Lung (tissue), 12 donors: Measurements from ENCODE around the gene AFAP1. TPM values are rescaled to one million over a fixed set of nuclear protein-coding genes. Genes with fewer than 3 reads are reported as not detected.

ENCODE experiments used
- ATAC-seq: fragments of 200-7000 bp; cut with Tn5 transposase; one replicate; pipeline ENCODE4 v1.9.1; 2020; ENCODE audit warnings: moderate number of reproducible peaks; ENCODE audit not compliant: insufficient read depth, low FRiP score
- DNase-seq, 3 donors: peaks; one replicate each; pipeline ENCODE4 v3.0.0-alpha.2; 2013 to 2017
- H3K27ac ChIP-seq, 2 donors: one replicate each; pipeline ENCODE4 v1.5.1; 2013; ENCODE audit warnings: mild to moderate bottlenecking in 2 of 2, moderate library complexity in 2 of 2, control low read depth in 1 of 2, inconsistent platforms in 1 of 2, low read depth in 1 of 2, low read length in 1 of 2
- H3K27me3 ChIP-seq, 3 donors: one replicate each; pipeline ENCODE4 v1.5.1; 2013; ENCODE audit warnings: low read length in 2 of 3; ENCODE audit not compliant: control insufficient read depth in 3 of 3, insufficient read depth in 3 of 3
- H3K36me3 ChIP-seq, 4 donors: one replicate each; pipeline ENCODE4 v1.5.1; 2013; ENCODE audit warnings: low read length in 4 of 4, mild to moderate bottlenecking in 1 of 4, moderate library complexity in 1 of 4; ENCODE audit not compliant: control insufficient read depth in 4 of 4, insufficient read depth in 4 of 4
- H3K4me1 ChIP-seq, 5 donors: one replicate each; pipeline ENCODE4 v1.5.1; 2013; ENCODE audit warnings: low read length in 5 of 5, mild to moderate bottlenecking in 2 of 5, moderate library complexity in 1 of 5; ENCODE audit not compliant: control insufficient read depth in 5 of 5, insufficient read depth in 5 of 5
- H3K4me3 ChIP-seq: one replicate; pipeline ENCODE4 v1.5.1; 2013; ENCODE audit warnings: mild to moderate bottlenecking, control low read depth, moderate library complexity
- H3K9ac ChIP-seq, 2 donors: one replicate each; pipeline ENCODE4 v1.5.1; 2013; ENCODE audit warnings: low read length in 2 of 2, control low read depth in 1 of 2; ENCODE audit not compliant: insufficient read depth in 1 of 2
- H3K9me3 ChIP-seq, 4 donors: one replicate each; pipeline ENCODE4 v1.5.1; 2013; ENCODE audit warnings: low read length in 3 of 4, mild to moderate bottlenecking in 1 of 4, moderate library complexity in 1 of 4; ENCODE audit not compliant: control insufficient read depth in 4 of 4, insufficient read depth in 3 of 4
- WGBS, 2 donors: extraction: QIAGEN DNeasy Blood & Tissue Kit; methylation state at CpG; one replicate each; pipeline ENCODE4 v1.1.7; 2013; 5-methylcytosine and 5-hydroxymethylcytosine counted together
- polyA plus RNA-seq, 2 donors: library from polyadenylated mRNA; stranded (reverse); fragments of 200-250 nt; gene quantifications; one replicate each; pipeline ENCODE4 v1.2.1, GENCODE V29; 2013
- total RNA-seq, 2 donors: library from RNA; depleted of rRNA in 1 of 2; stranded (reverse); fragments of >200 nt in 1 of 2; gene quantifications; one replicate each; pipeline ENCODE4 v1.2.1, GENCODE V29; 2014 to 2021
- TF ChIP-seq, protein P1 (sequence below): IDR thresholded peaks from 2 replicates; pipeline ENCODE4 v1.5.1; 2012; ENCODE audit warnings: mild to moderate bottlenecking; ENCODE audit errors: control extremely low read depth, extremely low read depth
- donor health status: control.
- donor health status: control.
- donor health status: Bipolar disorder and iron deficiency.
- donor health status: healthy.
- donor health status: DM: yes; HTN: yes; CAD: no.

Gene AFAP1
- total and polyA plus RNA-seq, 4 donors: 5.3 to 34.1 (median 12.3) TPM

DNA sequence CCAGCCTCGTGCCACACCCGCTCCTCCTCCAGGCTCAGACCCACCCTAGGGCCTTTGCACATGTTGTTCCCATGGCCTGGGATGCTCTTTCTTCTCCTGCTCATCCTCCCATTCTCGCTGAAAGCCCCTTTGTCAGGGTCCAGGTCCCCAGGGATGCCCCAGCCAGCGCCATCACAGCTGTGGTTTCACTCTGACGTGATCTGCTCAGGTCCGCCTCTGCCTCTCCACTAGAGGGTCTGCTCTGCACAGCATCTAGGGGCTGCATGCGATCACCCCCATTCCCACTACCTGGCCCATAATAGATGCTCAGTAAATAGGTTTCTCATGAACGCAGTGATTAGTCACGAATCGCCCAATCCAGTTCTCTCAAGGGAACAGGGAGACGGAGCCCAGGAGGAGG, 222.5 kb downstream of the AFAP1 start:
- TF ChIP-seq, protein P1, sequence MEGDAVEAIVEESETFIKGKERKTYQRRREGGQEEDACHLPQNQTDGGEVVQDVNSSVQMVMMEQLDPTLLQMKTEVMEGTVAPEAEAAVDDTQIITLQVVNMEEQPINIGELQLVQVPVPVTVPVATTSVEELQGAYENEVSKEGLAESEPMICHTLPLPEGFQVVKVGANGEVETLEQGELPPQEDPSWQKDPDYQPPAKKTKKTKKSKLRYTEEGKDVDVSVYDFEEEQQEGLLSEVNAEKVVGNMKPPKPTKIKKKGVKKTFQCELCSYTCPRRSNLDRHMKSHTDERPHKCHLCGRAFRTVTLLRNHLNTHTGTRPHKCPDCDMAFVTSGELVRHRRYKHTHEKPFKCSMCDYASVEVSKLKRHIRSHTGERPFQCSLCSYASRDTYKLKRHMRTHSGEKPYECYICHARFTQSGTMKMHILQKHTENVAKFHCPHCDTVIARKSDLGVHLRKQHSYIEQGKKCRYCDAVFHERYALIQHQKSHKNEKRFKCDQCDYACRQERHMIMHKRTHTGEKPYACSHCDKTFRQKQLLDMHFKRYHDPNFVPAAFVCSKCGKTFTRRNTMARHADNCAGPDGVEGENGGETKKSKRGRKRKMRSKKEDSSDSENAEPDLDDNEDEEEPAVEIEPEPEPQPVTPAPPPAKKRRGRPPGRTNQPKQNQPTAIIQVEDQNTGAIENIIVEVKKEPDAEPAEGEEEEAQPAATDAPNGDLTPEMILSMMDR: no peak
- DNase-seq (no peak), ATAC-seq (no peak)
- Histone ChIP-seq H3K36me3 (no peaks in the 10 kb centered on the region), H3K4me3 (no peak overlapping the region), H3K4me1 (no peaks in the 10 kb centered on the region), H3K9ac (no peak overlapping the region), H3K27ac (no peak overlapping the region), H3K27me3 (peaks cover 0 to 28% (median 5%) of the 10 kb centered on the region in 3 donors), H3K9me3 (peaks cover 0 to 10% (median 0%) of the 10 kb centered on the region in 4 donors)
- WGBS, 2 donors: 90 to 91% methylated on average over 11 of the region's 11 CpGs

DNA sequence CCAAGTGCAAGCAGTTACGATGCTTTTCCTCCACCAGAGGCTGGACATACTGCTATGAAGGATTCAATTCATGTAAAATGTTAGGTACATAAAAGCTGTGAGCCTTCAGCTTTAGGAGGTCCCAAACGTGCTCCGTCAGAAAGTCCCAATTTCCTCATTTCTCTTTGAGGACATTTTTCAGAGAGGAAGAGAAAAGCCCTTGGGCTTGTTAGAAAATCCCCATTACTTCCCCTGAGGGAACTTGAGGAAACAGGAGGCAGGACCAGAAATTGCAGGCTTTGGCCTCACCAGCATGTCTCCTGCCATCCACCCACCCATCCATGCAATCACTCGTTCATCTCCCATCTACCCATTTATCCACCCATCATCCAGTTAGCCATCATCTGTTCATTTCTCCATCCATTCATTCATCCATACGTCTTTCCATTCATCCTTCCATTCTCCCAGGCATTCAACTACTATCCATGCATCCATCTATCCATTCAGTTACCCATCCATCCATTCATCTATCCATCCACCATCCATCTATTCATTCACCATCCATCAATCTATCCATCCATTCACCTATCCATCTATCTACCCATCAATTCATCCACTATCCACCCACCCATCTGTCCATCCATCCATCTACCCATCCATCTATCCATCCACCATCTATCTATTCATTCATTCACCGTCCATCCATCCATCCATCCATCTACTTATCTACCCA, 223.5 kb downstream of the AFAP1 start:
- ATAC-seq (no peak), DNase-seq (no peak)
- H3K27me3 ChIP-seq: peaks cover 0 to 28% (median 5%) of the 10 kb centered on the region in 3 donors
- no peaks in the 10 kb centered on the region for H3K36me3 ChIP-seq
- H3K4me1 ChIP-seq: no peaks in the 10 kb centered on the region
- H3K27ac ChIP-seq: no peak overlapping the region
- peaks cover 0 to 10% (median 0%) of the 10 kb centered on the region in 4 donors for H3K9me3 ChIP-seq
- TF ChIP-seq, protein P1: no peak
- H3K4me3 ChIP-seq: no peak overlapping the region
- 64 to 69% methylated on average over 6 of the region's 6 CpGs for WGBS, 2 donors
- no peak overlapping the region for H3K9ac ChIP-seq

DNA sequence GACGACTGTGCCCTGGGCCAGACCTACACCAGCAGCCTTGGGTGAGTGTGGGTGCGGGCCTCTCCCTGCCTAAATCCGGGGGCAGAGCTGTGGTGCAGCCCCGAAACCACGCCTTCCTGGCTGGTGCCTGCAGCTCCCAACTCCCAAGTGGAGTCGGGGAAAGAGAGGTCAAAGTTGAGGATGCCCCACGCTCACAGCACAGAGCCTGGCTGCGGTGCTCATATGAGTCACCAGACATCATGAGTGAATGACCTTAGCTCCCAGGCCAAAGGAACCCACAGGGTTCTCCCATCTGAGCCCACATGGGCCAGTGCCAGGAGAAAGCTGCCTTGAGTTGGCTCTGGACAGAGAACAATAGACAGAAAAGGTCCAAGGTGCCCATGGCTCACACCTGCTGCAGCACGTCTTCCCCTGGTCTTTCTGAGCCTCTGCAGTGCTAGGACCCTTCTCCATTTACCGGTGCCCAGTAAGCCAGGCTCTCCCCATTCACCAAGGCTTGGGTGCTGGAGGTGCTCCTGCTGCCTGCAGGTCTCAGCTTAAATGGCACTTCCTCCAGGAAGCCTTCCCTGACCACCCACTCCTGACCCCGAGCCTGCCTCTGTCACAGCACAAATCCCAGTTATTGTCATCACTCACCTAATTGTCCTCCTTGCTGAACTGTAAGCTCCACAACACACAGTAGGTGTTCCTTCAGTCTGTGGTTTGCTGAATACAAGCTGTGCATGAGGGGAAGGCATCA, 224.2 kb downstream of the AFAP1 start:
- TF ChIP-seq, protein P1: no peak
- Histone ChIP-seq H3K4me3 (no peak overlapping the region), H3K9me3 (peaks cover 0 to 10% (median 0%) of the 10 kb centered on the region in 4 donors), H3K27ac (no peak overlapping the region), H3K4me1 (no peaks in the 10 kb centered on the region), H3K36me3 (no peaks in the 10 kb centered on the region), H3K9ac (no peak overlapping the region), H3K27me3 (peaks cover 0 to 25% (median 5%) of the 10 kb centered on the region in 3 donors)
- DNase-seq: no peak
- 84 to 91% methylated on average over 11 of the region's 11 CpGs for WGBS, 2 donors
- ATAC-seq: no peak
